ENCODE results near the gene PLCB1. TPM values are rescaled to one million over a fixed set of nuclear protein-coding genes. Genes with fewer than 3 reads are reported as not detected.
"Not testable (repeated sequence)": the region's sequence is repeated elsewhere in the genome, so short reads cannot be mapped to it uniquely, and the experiment has no call there.

The PLCB1 gene
- total RNA-seq, 2 experiments from 2014 or later, result 1.9 to 2.2 TPM

DNA sequence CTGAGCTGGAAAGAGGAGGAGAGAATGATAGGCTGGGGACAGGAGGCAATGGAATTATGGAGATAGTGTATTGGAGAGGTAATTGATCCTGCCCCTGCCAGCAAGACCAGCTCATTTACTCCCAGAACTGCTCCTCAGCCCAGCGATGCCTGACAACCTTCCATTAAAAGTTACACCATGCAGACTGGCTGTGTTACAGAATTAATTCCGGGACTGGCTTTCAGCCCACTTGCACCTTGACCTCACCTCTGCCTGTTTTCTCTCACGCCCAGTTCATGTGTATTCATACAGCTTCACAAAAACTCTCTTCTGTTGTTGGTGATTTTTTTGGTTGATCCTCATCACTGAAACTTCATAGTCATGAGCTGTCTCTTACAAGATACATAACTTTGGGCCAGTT, 207.3 kb downstream of the PLCB1 start:
- Mint-ChIP-seq H3K27ac (no peak overlapping the region), H3K27me3 (no peaks in the 10 kb centered on the region), H3K9me3 (peaks cover 3% of the 10 kb centered on the region), H3K4me1 (no peaks in the 10 kb centered on the region), H3K4me3 (no peak overlapping the region), H3K36me3 (ENCODE audit: low read depth) (no peaks in the 10 kb centered on the region)
- DNase-seq, result no peak
- ChIA-PET POLR2A (no interaction called here), CTCF (no interaction called here)

DNA sequence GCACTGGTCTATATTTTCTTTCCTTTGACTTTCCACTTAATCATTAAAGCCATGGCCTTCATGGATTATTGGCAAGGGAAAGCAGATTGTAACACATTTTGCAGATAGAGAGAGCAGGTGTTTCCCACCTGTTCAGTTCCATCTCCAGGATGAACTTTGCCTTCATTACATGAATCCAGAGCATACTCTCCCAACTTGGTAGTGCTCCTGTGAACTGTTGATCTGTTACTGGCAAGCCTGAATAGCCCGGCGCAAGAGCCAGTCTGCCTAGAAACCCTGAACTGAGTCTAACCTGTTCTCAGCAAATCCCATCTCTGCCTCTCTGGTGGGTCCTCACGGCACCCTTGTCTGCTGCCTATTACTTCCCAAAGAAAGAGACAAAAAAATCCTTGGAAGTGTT, 210.3 kb downstream of the PLCB1 start:
- H3K36me3 Mint-ChIP-seq (ENCODE audit: low read depth), result no peaks in the 10 kb centered on the region
- H3K9me3 Mint-ChIP-seq, result peaks cover 3% of the 10 kb centered on the region
- ChIA-PET POLR2A (no interaction called here), CTCF (no interaction called here)
- no peaks in the 10 kb centered on the region for H3K4me1 Mint-ChIP-seq
- no peaks in the 10 kb centered on the region for H3K27me3 Mint-ChIP-seq
- DNase-seq, result no peak
- H3K27ac Mint-ChIP-seq, result no peak overlapping the region
- H3K4me3 Mint-ChIP-seq, result no peak overlapping the region

DNA sequence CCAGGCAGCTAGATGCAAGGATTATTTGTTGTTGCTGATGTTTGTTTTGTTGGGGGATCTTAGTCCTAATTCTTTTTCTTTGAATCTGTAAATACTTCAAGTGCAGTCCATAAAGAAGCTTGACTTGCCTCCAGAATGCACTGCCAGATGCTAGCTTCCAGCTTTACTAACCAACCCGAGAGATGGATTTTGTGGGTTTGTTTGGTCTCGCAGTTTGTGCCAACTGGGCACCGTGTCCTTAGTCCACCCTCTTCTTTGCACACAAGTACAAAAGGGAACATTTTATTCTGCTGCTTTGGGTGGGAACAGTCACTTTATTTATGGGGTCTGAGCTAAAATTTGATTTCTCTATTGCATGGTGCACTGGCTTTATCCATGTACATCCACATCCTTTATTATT, 212.0 kb downstream of the PLCB1 start:
- ChIA-PET POLR2A (no interaction called here), CTCF (no interaction called here)
- no peaks in the 10 kb centered on the region for H3K36me3 Mint-ChIP-seq (ENCODE audit: low read depth)
- DNase-seq, result no peak
- no peak overlapping the region for H3K4me3 Mint-ChIP-seq
- peaks cover 3% of the 10 kb centered on the region for H3K9me3 Mint-ChIP-seq
- H3K27me3 Mint-ChIP-seq, result no peaks in the 10 kb centered on the region
- H3K27ac Mint-ChIP-seq, result no peak overlapping the region
- H3K4me1 Mint-ChIP-seq, result no peaks in the 10 kb centered on the region

DNA sequence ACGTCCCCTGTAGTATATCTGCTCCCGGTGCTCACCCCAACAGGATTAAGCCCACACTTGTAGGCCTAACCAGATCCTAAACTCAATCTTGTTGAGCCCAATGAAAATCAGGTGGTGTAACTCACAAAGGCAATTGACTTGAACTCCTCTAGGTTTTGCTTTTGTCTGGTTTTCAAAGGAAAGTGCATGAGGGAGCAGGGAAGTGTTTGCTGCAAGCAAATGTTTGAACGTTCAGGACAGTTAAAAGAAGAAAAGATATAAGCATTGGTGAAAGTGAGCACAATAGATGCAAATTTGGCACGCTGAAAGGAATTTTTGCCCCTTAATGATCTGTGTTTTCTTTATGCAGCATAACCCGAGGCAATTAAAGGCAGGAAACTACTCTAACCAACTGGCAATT, 212.6 kb downstream of the PLCB1 start:
- Mint-ChIP-seq H3K36me3 (ENCODE audit: low read depth) (no peaks in the 10 kb centered on the region), H3K27me3 (no peaks in the 10 kb centered on the region), H3K27ac (no peak overlapping the region), H3K9me3 (peaks cover 3% of the 10 kb centered on the region), H3K4me3 (no peak overlapping the region), H3K4me1 (no peaks in the 10 kb centered on the region)
- DNase-seq, result no peak
- POLR2A ChIA-PET, result no interaction called here
- CTCF ChIA-PET, result no interaction called here

DNA sequence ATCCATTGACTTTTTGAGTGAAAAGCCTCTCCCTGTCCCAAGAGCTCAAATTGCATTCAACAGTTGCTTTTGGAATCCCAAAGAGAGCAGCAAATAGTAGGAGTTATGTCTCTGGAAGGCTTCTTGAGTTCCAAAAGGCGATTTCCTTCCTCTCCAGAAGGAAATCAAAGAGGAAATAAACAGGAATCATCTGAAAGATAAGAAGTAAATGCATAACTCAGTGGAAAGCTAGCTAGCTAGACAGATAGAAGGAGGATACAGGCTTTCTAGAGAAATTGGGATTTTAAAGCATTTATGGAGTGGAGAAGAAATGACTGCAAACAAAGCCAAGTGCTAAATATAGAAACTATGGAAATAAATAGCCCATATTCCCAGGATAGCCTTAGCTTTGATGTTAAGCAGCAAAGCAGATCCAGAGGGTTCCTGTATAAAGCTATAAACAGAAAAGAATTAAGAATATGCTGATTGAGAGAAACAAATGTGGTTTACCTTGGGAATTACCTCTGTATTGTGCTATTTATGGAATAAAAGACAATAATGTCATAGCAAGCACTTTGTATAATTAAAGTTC, 214.7 kb downstream of the PLCB1 start:
- Mint-ChIP-seq H3K4me1 (no peaks in the 10 kb centered on the region), H3K36me3 (ENCODE audit: low read depth) (no peaks in the 10 kb centered on the region), H3K27me3 (no peaks in the 10 kb centered on the region), H3K4me3 (no peak overlapping the region), H3K27ac (no peak overlapping the region), H3K9me3 (no peaks in the 10 kb centered on the region)
- ChIA-PET POLR2A (no interaction called here), CTCF (no interaction called here)
- DNase-seq, result no peak

DNA sequence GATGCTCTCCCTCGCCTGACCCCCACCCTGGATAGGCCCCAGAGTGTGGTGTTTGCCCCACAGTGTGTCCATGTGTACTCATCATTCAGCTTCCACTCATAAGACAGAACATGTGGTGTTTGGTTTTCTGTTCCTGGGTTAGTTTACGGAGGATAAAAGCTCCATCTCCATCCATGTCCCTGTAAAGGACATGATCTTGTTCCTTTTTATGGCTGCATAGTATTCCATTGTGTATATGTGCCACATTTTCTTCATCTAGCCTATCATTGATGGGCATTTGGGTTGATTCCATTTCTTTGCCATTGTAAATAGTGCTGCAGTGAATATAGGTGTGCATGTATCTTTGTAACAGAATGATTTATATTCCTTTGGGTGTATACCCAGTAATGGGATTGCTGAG, 218.2 kb downstream of the PLCB1 start:
- CTCF ChIA-PET; H3K4me1 Mint-ChIP-seq; H3K27me3 Mint-ChIP-seq; H3K27ac Mint-ChIP-seq; H3K36me3 Mint-ChIP-seq (ENCODE audit: low read depth); POLR2A ChIA-PET; H3K4me3 Mint-ChIP-seq; H3K9me3 Mint-ChIP-seq; DNase-seq: not testable (repeated sequence)

DNA sequence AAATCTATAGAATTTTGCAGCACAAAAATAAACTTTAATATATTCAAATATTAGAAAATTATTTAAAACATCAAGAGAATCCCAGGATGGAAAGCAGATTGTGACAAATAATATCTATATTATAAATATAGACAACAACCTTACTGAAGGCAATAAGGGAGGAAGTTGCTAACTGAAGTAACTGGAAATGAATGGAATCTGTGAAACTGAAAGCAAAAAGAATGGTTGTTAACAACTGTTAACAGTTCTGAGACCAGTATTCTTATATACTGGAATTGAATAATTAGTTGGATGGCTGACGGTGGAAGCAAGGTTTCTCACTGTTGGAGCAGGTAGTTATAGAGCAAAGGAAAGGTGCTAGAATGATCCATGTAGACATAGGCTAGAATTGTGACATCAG, 220.4 kb downstream of the PLCB1 start:
- H3K27ac Mint-ChIP-seq, result no peak overlapping the region
- ChIA-PET POLR2A (no interaction called here), CTCF (no interaction called here)
- no peaks in the 10 kb centered on the region for H3K27me3 Mint-ChIP-seq
- H3K4me3 Mint-ChIP-seq, result no peak overlapping the region
- no peak for DNase-seq
- H3K4me1 Mint-ChIP-seq, result no peaks in the 10 kb centered on the region
- no peaks in the 10 kb centered on the region for H3K9me3 Mint-ChIP-seq
- no peaks in the 10 kb centered on the region for H3K36me3 Mint-ChIP-seq (ENCODE audit: low read depth)

DNA sequence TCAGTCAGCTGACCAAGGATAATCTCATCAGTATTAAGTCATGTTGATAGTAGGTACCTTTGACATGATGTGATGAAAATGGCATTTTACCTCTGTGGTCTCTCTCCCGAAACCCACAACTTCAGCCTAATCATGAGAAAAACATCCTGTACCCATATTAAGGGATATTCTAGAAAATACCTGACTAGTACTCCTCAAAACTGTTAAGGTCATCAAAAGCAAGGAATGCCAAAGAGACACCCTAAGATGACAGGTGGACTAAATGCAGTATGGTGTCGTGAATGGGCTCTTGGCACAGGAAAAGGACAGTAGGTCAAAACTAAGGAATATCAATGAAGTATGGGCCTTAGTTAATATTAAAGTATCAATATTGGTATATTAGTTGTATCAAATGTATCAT, 221.4 kb downstream of the PLCB1 start:
- POLR2A ChIA-PET, result no interaction called here
- no peak overlapping the region for H3K4me3 Mint-ChIP-seq
- H3K27me3 Mint-ChIP-seq, result no peaks in the 10 kb centered on the region
- H3K9me3 Mint-ChIP-seq, result no peaks in the 10 kb centered on the region
- no peaks in the 10 kb centered on the region for H3K4me1 Mint-ChIP-seq
- no peaks in the 10 kb centered on the region for H3K36me3 Mint-ChIP-seq (ENCODE audit: low read depth)
- CTCF ChIA-PET, result no interaction called here
- no peak for DNase-seq
- H3K27ac Mint-ChIP-seq, result no peak overlapping the region

DNA sequence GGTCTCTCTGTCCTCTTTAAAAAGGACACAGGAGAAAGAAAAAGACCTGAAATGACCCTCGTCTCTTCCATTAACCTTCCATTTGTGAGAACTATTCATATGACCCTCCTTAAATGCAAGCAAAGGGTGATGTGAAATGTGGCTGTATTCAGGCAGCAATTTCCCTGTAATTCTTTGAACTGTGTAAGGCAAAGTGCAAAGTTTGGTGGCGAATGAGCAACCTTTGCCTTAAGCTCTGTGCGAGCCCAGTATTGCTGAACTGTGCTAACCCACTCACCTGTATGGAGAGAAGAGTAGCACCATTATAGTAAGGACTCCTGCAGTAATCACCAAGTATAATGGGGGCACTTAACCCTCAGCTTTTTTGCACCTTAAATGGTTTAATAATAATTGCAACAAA, 223.4 kb downstream of the PLCB1 start:
- Mint-ChIP-seq H3K27ac (no peak overlapping the region), H3K4me3 (no peak overlapping the region), H3K27me3 (no peaks in the 10 kb centered on the region), H3K4me1 (no peaks in the 10 kb centered on the region), H3K36me3 (ENCODE audit: low read depth) (no peaks in the 10 kb centered on the region), H3K9me3 (no peaks in the 10 kb centered on the region)
- CTCF ChIA-PET, result interaction anchor here (0.9 kb wide), 1 partner anchor 33 kb away, joined by 4 read pairs; no protein-coding TSS in a partner anchor
- POLR2A ChIA-PET, result no interaction called here
- DNase-seq, result no peak

DNA sequence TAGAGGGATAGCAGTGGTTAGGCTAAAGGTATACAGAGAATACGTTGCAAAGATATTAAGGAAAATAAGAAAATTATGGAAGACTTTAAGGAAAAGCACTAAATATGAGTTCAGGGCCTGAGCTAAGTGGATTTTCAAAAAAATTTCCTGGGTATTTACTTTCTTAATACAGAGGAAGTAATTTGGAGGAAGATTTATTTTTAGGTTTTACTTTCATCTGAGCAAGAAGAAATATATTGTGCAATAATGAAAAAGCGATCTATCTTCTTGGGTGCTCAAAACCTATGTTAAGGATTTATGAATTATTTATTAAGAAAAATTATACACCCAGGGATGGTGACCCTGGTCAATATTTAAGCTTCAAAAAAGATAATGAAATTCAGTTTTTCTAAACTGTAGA, 224.7 kb downstream of the PLCB1 start:
- Mint-ChIP-seq H3K4me3 (no peak overlapping the region), H3K27ac (no peak overlapping the region), H3K4me1 (no peaks in the 10 kb centered on the region), H3K27me3 (no peaks in the 10 kb centered on the region), H3K36me3 (ENCODE audit: low read depth) (no peaks in the 10 kb centered on the region), H3K9me3 (no peaks in the 10 kb centered on the region)
- DNase-seq, result no peak
- CTCF ChIA-PET, result no interaction called here
- POLR2A ChIA-PET, result no interaction called here

DNA sequence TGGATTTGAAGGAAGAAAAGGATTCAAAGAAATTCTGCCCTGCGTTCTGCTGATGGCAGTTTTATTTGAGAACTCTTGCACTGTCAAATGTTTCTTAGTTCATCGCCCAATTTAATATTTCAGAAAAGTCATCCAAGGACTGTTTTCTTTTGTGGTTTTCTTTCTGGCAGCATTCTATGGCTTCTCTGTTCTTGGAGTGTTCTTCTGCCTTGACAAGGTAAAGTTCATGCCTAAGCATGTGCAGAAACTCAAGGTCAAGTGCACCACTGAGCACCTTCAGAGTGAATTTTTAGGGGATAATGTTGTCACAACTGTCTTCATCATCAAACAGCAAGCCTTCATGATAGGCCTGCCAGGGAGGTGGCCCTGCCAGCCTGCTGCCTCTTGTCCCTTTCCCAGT, 225.6 kb downstream of the PLCB1 start:
- Mint-ChIP-seq H3K36me3 (ENCODE audit: low read depth) (no peaks in the 10 kb centered on the region), H3K27ac (no peak overlapping the region), H3K4me1 (no peaks in the 10 kb centered on the region), H3K27me3 (no peaks in the 10 kb centered on the region), H3K4me3 (no peak overlapping the region), H3K9me3 (no peaks in the 10 kb centered on the region)
- ChIA-PET CTCF (no interaction called here), POLR2A (no interaction called here)
- DNase-seq, result no peak

DNA sequence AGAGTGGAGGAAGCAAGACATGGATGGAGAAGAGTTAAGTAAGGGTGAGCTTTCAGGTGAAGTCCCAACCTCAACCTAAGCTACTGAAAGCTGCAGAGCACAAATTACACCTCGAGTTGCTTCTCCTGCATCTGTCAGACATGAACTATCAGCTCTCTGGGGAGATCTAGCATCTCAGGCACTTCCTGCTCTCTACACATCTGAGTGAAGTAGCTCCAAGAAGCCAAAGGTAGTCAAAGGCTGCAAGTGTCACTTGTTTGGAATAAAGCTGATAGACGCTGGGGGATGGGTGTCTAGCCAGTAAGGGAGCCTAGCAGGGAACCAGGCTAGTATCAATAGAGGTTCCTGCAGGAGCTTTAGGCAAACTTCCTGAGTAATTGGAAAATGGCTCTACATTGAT, 228.0 kb downstream of the PLCB1 start:
- POLR2A ChIA-PET, result no interaction called here
- no peak overlapping the region for H3K4me3 Mint-ChIP-seq
- no peak for DNase-seq
- H3K9me3 Mint-ChIP-seq, result no peaks in the 10 kb centered on the region
- H3K36me3 Mint-ChIP-seq (ENCODE audit: low read depth), result no peaks in the 10 kb centered on the region
- no peaks in the 10 kb centered on the region for H3K27me3 Mint-ChIP-seq
- H3K4me1 Mint-ChIP-seq, result no peaks in the 10 kb centered on the region
- CTCF ChIA-PET, result interaction anchor here (1.5 kb wide), 1 partner anchor 27 kb away, joined by 4 read pairs; no protein-coding TSS in a partner anchor
- H3K27ac Mint-ChIP-seq, result no peak overlapping the region

DNA sequence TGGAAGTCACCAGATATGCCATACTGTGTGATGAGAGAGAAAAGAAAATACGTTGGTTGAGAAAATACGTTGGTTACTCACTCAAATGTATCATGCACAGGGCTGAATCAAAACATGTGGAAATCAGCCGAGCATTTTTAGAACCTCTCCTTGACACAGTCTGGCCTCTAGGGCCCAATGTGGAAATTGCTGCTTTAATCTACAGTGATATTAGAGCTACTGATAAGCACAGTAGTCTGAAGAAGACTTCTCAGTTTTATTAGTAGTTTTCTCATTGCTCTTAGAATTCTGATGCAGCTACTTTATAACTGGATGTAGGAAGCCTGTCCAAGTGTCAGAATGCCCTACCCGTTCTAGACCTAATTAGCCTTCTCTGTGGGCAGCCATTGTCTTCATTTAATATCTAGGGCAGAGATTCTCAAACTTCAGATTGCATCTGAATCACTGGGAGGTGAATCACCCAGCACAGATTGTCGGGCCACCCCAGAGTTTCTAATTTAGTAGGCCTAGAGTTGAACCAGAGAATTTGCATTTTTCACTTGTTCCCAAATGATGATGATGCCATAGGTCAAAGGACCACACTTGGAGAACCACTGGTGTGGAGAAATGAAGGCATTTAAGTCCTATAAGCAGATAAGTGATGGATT, 229.1 kb downstream of the PLCB1 start:
- no peaks in the 10 kb centered on the region for H3K36me3 Mint-ChIP-seq (ENCODE audit: low read depth)
- ChIA-PET POLR2A (no interaction called here), CTCF (interaction anchor here (1.5 kb wide), 1 partner anchor 26 kb away, joined by 4 read pairs; no protein-coding TSS in a partner anchor)
- no peak overlapping the region for H3K4me3 Mint-ChIP-seq
- no peak overlapping the region for H3K27ac Mint-ChIP-seq
- H3K27me3 Mint-ChIP-seq, result no peaks in the 10 kb centered on the region
- DNase-seq, result no peak
- no peaks in the 10 kb centered on the region for H3K4me1 Mint-ChIP-seq
- no peaks in the 10 kb centered on the region for H3K9me3 Mint-ChIP-seq

DNA sequence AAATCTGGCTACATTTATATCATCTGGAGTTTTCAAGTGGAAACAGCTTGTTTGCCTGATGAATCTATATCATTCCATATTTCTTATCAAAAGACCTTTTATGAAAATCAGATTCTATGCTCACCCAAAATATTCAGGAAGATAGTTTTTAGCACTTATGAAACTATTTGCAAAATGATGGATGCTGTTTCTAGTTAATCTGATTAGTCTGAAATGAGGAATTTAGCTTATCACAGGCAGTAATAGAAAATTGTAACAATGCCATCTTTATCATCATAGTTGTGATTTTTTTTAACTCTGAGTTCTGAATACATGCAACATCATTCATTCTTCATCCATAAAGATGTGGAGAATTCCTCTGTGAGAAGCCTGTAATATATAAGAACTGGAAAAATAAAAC, 229.7 kb downstream of the PLCB1 start:
- ChIA-PET POLR2A (no interaction called here), CTCF (no interaction called here)
- H3K27ac Mint-ChIP-seq, result no peak overlapping the region
- H3K4me3 Mint-ChIP-seq, result no peak overlapping the region
- no peaks in the 10 kb centered on the region for H3K27me3 Mint-ChIP-seq
- H3K9me3 Mint-ChIP-seq, result no peaks in the 10 kb centered on the region
- no peaks in the 10 kb centered on the region for H3K36me3 Mint-ChIP-seq (ENCODE audit: low read depth)
- no peaks in the 10 kb centered on the region for H3K4me1 Mint-ChIP-seq
- no peak for DNase-seq

Measured in activated CD4-positive, alpha-beta memory T cell treated with anti-CD3 and anti-CD28 coated beads, Interleukin-2, amount 10 ng/mL, durations not matched to agents 7 days and 5 days (primary cell).